GM10266 (cell line): ENCODE measurements around the gene TRIM66.

Experiments used
- DNase-seq: peaks from one replicate; pipeline ENCODE4 v3.0.0; 2012; ENCODE audit errors: extremely low spot score
- TF ChIP-seq, protein P1 (sequence below): IDR thresholded peaks from 2 replicates; pipeline ENCODE4 v1.5.1; 2012; ENCODE audit warnings: mild to moderate bottlenecking, low read depth; ENCODE audit not compliant: control insufficient read depth, insufficient read depth; ENCODE audit errors: missing control alignments

The TRIM66 gene

DNA sequence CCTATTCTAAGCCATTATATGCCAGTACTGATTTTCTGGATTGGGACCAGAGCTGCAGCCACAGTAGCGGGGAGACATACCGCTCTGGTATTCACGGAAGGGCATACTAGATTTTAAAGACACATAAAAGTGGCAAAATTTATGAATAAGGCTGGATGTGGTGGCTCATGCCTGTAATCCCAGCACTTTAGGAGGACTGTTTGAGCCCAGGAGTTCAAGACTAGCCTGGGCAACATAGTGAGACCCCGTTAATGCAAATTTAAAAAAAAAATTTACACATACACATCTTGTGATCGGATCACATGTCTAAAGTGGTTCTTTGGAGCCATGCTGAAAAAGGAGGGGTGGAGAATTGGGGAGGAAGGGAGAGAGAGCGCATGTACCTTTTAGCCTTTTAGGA is 9.1 kb upstream of the TRIM66 start:
- no peak for DNase-seq
- TF ChIP-seq, protein P1, sequence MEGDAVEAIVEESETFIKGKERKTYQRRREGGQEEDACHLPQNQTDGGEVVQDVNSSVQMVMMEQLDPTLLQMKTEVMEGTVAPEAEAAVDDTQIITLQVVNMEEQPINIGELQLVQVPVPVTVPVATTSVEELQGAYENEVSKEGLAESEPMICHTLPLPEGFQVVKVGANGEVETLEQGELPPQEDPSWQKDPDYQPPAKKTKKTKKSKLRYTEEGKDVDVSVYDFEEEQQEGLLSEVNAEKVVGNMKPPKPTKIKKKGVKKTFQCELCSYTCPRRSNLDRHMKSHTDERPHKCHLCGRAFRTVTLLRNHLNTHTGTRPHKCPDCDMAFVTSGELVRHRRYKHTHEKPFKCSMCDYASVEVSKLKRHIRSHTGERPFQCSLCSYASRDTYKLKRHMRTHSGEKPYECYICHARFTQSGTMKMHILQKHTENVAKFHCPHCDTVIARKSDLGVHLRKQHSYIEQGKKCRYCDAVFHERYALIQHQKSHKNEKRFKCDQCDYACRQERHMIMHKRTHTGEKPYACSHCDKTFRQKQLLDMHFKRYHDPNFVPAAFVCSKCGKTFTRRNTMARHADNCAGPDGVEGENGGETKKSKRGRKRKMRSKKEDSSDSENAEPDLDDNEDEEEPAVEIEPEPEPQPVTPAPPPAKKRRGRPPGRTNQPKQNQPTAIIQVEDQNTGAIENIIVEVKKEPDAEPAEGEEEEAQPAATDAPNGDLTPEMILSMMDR: no peak

DNA sequence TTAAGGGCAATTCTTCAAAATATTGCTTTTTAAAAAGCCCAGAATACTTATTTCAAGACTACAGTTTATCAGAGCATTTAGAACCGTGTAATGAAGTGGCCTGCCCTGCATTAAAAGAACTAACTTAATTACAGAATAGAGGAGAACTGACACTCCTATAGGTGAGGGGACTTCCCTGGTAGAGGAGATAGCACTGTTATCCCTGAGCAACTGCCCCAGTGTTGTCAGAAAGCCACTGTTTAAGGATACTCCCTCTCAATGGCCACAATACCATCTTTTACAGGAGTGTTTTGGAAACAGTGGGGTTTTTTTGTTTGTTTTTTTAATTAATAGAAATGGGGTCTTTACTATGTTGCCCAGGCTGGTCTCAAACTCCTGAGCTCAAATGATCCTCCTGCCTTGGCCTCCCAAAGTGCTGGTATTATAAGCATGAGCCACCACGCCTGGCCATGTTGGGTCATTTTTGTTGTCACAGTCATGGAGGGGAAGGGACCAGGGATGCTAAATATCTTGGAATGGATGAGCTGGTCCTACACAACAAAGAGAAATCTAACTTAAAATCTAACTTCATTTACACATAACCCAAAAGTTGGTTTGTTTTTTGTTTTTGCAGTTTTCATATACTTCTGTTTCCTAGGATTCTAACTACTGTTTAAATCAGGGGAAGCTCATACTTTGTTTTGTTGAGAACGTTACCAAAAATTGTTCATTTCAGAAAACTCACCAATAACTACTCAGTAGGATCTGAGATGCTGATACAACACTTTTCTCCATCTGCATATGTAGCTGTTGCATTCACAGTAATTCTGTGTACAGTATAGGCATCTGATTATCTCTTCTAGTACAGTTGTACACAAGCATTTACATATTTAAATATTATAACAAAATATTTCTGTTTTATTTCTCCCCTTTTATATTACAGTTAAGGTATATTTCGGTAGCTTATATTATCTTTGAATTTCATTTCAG is 8.2 kb upstream of the TRIM66 start:
- TF ChIP-seq, protein P1: no peak
- no peak for DNase-seq

DNA sequence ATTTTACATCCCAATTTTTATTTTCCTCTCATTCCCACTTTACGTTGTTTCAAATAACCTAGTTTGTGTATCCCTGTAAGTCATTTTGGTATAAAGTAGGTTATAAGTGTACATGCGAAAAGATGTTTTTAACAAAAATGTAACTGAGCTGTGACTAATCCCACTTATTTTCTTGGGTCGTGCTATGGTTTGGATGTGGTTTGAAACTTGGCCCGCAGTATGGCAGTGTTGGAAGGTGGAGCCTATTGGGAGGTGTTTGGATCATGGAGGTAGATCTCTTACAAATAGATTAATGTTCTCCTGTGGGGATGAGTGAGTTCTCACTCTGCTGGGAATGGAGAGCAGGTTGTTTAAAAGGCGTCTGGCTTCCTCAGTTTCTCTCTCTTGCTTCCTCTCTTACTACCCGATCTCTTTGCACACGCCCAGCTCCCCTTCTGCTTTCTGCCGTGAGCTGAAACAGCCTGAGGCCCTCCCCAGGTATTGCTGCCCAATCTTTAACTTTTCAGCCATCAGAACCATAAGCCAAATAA is 7.3 kb upstream of the TRIM66 start:
- TF ChIP-seq, protein P1: no peak
- DNase-seq: no peak

DNA sequence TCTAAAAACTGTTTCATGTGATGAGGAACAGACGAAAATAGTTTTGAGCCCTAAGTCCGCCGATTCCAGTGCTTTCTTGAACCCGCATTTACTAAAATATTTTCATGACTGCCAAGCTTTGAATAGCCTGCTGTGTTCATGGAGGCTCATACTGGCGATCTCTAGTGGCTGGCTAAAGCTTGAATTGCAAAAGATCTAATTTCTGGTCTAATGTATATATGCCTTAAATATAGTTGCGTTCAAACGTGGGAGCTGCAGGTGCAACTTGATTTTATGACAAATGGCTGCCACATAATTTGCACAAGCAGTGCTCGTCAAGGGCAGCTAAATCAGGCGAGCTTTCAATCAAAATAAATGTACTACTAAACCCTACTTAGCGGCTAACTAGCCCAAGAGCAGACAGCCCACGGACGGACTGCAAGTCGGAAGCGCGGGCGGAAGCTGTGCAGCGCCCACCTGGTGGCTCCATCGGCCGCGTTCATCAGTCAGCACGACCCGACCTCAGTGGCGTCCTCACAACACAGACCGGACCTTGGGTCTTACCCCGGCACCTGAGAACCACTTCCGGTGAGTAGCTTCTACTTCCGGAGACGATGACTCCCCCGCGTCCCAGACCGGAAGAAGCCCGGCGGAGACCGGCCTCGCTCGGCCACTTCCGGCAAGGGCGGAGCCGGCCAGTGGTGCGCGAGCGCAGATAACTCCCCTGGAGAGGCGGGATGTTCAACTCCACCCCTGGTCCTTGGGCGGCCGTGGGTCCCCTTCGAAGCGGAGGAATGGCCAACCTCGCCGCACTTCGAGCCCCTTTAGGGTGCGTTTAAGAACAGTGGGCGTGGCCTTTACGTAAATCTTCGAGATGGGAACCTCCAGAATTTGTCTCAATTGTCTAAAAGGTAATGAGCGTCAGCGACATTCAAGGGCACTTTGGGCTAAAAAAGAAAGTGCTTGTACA is 6.2 kb upstream of the TRIM66 start:
- TF ChIP-seq, protein P1: peak; percentile 27
- DNase-seq: peak; percentile 92

DNA sequence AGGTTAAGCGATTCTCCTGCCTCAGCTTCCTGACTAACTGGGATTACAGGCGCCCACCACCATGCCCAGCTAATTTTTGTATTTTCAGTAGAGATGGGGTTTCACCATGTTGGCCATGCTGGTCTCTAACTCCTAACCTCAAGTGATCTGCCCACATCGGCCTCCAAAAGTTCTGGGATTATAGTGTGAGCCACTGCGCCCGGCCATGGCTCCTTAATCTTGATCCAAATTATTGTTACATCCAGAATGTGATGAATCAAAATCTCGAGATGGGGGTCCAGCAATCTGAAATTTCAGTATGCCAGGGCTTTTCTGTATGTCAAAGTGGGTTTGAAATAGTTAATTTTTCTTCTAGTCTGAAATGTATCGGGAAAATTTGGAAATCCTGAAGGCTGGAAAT is 3.9 kb upstream of the TRIM66 start:
- DNase-seq: no peak
- TF ChIP-seq, protein P1: no peak

DNA sequence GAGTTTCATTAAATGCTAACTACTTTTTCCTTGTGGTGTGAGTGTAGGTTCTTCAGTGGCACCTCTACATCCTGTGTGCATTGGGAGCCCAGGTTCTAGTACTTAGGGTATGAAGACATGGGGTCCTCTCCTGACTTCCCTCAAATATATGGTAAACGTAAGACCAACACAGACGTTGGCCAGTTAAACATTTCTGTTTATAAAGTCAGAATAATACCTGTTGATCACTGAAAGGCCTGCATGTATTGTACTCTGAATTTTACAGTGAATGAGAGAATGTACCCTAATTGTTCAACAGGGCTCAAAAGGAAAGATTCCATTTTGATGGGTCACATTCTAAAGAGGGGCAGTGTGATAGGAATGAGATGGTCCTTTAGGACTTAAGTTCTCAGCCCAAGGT is 3.4 kb upstream of the TRIM66 start:
- no peak for DNase-seq
- TF ChIP-seq, protein P1: no peak
